SHP77 treated with DMSO at 0.1 percent for 48 hours (cell line): ENCODE results near the gene HIGD1C.
"Not testable (repeated sequence)": the region's sequence is repeated elsewhere in the genome, so short reads cannot be mapped to it uniquely, and the experiment has no call there.

ENCODE experiments used
- DNase-seq: peaks from one replicate; lab custom pipeline; 2025; lab: John Stamatoyannopoulos, UW

Gene HIGD1C

DNA sequence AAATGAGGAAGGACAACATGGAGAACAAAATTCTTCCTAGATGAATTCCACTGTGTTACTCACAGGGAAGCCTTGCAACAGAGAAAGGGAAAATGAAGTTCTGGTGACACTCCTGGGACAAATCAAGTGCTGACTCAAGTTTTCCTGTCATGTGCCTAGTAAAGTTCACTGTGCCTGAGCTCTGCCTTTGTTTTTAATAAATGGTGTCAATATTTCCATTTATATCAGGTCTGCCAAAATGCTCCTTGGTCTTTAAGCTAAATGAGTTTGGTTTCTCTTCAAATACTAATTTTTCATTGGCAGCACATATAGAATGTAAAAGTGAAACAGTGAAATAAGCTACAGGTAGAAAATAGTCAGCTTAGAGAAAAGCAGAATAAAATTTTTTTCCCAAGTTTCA lies 33.0 kb downstream of the HIGD1C start:
- no peak for DNase-seq

DNA sequence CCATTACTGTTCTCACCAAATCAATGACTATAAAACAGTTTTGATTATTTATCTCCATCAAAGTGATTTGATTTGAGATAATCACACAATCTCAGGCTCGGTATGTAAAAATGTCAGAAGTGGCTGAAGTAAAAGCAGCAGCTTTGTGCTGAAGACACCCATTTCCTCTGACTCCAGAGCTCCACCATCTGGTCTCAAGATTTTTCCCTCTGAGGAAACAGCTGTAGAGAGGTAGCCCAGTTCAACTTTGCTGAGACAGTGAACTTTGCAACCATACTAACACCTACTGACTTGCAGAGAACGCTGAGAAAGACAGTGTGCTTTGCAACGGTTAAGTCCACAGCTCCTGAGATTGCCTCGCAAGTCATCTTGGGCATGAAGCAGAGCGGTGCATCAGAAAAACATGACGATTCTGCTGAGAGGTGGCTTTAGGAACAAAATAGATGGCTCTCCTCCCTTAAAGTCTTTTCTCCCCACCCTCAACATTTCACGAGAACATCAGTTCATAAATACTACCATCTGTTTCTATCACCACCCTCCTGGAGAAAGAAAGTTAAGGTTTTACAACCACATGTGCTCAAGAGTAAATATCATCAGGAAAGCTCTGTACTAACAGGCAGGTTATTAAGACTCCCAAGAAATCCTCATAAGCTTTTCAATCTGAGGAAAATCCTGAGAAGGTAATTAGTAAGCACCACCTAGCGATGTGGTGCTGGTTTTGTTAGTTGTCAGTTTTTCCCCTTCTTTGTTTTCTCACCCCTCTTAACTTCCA lies 34.8 kb downstream of the HIGD1C start:
- DNase-seq, result no peak

DNA sequence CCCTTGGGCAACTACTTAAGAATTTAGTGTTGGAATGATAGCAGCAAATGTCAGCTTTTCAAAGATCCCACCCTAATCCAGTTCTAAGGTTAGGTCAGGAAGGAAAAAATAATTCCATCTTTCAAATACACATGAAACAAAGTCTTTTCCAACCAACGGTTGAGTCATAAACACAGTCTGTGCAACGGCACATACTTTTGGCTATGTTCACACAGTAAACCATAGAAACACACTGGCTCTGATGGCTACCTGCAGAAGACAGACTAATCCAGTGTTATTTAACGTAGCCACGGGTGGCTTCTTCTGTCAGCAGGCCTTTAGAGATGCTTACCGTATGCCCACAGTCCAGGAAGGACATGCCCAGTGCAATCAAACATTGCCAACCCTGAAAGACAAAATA lies 35.7 kb downstream of the HIGD1C start:
- DNase-seq, result no peak

DNA sequence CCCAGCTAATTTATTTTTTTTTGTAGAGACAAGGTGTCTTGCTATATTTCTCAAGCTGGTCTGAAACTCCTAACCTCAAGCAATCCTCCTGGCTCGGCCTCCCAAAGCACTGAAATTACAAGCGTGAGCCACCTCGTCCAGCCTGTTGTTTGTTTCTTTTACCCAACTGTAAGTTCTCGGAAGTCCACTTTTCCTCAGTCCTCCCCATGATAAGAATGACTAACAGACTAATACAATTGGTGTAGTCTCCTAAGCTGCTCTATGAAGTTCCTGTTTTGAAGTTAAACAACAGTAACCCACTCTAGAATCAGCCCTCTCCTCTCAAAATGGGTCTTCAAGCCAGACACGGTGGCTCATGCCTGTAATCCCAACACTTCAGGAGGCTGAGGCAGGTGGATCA lies 36.5 kb downstream of the HIGD1C start:
- no peak for DNase-seq

DNA sequence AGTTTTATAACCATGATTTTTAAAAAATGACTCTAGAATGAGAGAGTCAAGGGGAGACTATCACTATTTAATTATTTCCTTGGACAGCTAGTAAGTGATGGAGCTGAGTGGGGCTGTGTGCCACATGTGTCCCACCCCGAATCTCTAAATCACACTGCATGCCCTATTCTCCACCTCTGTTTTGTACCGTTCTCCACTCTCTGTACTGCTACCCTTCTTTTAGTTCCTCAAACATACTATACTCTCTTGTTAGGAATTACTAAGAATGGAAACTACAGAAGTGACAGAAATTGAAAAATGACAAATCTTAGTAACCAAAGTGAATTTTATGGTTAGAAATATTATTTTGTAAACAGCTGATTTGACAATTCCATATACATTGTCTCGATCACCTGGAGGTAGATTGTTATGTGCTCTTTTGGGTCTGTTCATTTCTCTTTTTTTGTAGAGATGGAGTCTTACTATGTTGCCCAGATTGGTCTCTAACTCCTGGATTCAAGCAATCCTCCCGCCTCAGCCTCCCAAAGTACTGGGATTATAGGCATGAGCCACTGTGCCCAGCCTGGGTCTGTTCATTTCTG lies 37.9 kb downstream of the HIGD1C start:
- DNase-seq, result no peak

DNA sequence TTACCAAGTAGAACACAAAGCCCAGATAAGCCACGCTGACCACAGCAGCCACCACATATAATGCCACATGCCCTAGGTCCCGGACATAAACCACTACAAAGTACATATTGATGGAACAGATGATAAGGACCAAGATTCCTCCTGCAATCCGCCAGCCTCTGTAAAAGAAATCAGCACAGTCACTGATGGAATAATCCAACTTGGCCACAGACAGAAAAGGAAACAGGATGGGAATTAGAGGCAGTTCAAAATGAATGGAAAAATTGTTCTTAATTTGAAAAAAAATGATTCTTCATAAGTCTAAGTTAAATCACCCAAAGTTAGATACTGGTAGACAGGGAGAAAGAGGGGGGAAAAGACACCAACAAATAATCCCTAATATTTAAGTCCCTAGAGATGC lies 38.4 kb downstream of the HIGD1C start:
- DNase-seq, result no peak

DNA sequence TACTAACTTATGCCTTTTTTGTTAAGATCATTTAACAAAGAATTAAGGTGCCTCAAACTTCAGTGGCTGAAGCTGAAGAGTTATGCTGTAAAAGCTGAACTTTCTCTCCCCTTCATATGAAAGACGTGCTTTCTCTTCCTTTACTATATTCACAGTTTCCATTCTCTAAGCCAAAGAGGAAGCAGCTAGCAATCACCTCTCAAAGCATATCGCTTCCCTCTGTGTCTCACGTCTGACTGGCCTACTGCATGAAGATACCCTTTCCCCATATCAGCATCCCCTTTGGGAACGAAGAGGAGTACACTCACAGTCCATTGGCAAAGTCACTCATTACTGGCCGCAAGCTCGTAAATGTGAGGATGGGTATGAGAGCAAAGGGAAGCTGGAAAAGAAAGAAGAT lies 38.9 kb downstream of the HIGD1C start:
- DNase-seq, result no peak

DNA sequence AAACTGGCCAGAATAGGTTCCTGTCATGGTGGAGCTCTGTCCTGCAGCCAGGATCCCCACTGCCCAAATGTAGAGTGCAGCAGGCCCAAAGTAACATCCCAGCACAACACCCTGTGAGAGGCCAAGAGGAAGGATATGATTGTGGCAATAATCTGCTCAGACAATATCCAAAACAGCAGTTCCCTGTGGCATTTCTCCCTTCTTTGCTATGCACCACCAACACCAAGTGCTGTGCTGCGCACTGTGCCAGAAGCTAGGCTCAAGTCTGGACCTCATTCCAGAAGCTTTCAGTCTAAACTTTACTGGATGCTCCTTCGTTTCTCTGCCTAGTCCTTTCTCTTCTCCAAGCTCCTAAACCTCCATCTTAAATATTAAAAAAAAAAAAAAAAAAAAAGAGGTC lies 40.5 kb downstream of the HIGD1C start:
- no peak for DNase-seq

DNA sequence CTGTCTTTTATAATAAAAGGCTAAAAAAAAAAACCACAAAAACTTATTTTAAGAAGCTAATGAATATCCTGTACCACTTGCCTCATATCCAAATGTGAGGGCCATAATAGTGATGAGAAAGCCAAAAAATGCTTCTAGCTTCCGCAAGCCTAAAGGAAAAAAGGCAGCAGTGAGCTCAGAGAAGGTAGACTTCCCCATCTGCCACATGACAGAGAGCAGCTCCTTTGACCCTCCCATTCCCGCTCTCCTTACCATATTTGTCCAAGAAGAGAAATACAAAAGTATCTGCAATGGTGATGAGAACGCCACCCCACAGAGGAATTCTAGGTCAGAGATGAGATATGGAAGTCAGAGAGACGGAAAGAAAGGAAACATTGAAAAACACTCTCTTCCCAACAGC lies 46.7 kb downstream of the HIGD1C start:
- no peak for DNase-seq

DNA sequence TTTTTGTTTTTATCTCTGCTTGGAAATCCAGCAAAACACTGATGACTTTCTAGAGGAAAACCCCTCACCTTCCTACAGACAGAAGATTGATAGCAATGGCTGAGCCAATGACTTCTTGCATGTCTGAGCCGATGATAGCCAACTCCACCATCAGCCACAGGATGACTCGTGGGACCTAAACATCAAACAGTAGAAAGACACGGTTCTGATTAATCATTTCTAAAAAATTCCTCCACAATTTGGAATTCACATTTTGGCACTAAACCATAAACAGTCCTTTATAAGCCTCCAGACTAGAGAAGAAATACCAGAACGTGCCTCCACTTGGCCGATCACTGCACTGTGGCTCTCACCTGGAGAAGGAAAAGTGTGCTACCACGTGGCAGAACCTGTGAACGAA lies 47.9 kb downstream of the HIGD1C start:
- DNase-seq, result no peak

DNA sequence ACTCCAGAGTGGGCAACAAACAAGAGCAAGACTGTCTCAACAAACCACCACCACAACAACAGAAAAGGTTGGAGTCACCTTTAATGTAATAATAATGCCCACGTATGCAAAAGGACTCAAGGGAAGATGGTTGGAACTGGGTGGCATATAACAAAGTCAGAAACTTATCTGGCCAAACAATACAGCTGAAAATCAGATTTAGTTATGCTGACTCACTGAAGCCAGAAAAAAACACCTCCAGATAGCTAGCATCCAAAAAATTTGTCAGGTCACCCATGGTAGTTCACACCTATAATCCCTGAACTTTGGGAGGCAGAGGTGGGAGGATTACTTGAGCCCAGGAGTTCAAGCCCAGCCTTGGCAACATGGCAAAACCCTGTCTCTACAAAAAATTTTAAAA lies 49.5 kb downstream of the HIGD1C start:
- no peak for DNase-seq

DNA sequence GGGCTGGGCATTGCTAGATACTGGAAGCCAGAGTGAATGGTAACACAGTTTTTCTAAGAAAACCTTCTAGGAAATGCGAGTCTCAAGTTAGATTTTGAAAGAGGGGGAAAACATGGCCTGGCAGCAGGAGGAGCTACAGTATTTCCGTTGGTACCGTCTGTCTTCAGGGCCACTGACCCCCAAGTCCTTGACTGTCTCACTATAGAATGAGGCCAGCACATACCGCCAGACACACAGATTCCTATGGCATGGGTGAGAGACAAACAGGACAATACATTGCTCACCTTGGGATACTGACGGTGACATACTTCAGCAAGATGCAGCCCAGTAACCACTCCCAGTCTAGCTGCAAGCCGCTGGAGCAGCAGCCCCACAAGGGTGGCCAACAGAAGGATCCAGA lies 52.2 kb downstream of the HIGD1C start:
- DNase-seq, result no peak

DNA sequence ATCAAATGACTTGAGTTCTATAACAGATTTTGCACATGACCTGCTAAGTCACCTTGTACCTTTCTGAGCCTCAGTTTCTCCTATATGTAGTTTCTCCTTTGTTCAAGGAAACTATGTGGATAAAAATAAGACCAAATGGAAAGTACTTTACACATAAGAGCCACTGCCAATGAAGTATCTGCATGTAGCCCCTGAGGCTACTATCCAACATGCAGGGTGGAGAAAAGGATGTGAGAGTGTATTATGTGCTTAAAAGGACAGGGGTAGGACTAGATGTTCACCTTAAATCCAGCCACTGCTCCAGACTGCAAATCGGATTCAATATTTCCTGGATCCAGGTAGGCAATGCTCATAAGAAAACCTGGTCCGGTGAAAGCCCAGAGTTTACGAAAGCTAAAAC lies 52.7 kb downstream of the HIGD1C start:
- DNase-seq, result no peak

DNA sequence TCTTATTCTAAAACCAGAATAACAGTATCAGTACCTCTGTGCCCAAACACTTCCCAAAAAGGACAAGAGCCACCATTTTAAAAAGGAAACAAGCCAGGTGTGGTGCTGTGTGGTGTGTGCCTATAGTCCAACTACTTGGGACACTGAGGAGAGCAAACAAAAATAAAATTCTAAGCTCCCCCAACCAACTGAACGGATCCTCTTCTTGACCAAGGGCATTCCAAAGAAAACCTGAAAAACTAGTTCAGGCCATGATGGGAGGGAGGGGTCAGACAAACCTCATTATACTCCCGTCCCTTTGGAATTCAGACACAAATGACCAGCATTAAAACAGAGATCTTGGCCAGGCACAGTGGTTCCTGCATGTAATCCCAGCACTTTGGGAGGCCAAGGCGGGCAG lies 53.3 kb downstream of the HIGD1C start:
- no peak for DNase-seq

DNA sequence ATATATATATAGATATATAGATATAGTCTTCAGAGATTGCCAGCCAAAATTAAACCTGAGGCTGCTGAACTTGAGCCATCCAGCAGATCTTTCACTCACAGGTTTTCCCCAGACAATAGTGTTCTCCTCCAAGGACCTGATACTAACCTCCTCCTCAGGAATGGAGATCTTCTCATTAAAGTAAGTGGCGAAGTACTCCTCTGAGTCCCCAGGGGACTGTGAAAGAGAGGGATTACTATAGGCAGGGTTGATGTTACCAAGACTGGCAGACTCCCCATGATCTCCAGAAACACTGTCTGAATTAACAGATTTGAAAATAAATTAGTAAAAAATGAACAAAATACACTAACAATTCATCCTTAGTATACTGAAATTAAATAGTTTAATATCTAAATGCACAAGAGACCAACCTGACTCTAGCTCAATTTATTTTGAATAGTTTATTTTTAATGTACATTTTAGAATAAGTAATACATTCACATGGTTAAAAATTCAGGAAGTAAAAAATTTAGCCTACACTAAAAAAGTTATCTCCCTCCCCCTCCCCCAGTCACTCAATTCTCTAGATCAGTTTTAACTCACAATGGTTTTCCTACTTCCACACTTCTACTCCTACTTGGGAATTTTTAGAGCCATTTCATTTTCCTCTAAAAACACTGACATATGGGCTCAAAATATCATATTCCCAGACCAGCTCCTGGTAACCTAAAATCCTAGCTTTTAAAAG lies 56.1 kb downstream of the HIGD1C start:
- DNase-seq, result no peak

DNA sequence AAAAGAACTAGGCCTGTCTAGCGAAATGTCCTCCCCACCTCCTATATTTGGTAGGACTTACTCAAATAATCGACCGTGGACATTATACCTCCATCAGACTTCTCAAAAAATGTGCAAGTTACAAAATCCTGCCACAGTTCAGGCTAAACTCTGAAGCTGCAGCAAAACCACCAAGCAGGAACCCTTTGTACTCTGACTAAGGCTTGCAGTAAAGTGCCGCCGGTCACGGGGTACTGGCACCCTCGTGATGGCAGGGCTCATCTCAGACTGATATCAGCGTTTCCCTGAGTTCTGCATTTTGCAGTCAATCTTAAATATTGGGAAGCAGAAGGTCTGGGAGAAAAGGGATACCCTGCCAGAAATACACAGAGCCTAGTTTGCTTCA lies 56.7 kb downstream of the HIGD1C start:
- DNase-seq, result no peak

DNA sequence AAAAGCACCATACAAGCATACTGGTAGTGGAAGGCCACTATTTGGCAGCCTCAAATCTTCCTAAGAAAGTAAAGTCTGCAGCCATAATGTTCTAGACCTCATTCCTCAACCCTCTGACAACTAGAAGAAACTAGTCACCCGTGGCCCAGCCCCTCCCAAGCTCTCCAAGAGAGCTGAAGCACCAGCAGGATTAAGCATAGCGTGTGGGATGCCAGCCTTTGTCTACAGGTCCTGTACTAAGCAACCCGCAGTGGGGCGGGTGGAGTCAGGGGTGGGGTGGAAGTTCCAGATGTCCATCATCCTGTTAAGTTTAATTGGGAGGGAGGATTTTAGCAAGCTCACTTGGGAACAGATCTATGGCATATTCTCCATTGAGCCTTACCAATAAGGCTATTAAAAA lies 59.6 kb downstream of the HIGD1C start:
- DNase-seq, result no peak

DNA sequence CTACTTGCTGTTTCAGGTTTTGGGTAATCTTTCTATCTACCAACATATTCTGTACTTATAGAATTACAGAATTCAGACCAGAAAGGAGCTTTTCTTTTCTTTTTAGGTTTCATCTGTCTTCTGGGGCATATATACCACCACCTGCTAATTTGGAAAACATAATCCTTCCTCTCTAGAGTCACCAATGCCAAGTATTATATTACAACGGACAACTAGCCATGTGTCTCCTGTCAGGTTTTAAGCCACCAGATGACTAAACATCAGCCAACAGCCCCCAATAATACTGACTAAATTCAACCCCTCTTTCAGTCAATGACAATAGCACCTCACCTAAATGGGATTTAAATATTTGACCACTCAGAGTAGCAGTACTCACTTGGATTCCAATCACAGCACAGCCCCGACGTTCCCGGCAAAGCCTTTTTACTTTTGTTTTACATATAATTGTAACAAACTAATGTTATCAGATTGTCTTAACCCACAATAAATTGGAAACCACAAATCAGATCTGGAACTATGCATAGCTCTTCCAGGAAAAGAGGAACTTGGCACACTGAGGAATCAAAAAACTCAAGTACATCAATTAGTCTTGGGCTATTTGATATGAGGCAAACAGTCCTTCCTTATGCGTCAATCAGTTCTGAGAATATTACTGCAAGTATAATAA lies 60.4 kb downstream of the HIGD1C start:
- no peak for DNase-seq

DNA sequence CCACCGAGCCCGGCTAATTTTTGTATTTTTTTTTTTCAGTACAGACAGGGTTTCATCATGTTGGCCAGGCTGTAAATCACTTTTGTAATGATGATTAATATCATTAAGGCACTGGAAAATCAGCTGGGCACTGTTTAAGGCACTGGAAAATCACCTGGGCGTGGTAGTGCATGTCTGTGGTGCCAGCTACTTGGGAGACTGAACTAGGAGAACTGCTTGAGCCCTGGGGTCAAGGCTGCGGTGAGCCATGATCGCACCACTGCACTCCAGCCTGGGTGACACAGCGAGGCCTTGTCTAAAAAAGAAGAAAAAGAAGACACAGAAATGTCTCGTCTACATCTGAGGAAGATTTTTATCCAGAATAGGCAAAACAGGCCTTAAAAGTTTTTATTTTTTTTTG lies 61.1 kb downstream of the HIGD1C start:
- no peak for DNase-seq

DNA sequence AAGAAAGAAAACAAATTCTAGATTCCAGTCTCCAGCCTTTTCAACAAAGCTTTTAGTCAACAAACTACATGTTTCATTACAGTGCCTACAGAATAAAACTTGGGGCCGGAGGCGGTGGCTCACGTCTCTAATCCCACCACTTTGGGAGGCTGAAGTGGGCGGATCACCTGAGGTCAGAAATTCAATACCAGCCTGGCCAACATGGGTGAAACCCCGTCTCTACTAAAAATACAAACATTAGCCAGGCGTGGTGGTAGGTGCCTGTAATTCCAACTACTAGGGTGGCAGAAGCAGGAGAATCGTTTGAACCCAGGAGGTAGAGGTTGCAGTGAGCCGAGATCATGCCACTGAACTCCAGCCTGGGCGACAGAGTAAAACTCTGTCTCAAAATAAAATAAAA lies 62.1 kb downstream of the HIGD1C start:
- DNase-seq, result not testable (repeated sequence)

DNA sequence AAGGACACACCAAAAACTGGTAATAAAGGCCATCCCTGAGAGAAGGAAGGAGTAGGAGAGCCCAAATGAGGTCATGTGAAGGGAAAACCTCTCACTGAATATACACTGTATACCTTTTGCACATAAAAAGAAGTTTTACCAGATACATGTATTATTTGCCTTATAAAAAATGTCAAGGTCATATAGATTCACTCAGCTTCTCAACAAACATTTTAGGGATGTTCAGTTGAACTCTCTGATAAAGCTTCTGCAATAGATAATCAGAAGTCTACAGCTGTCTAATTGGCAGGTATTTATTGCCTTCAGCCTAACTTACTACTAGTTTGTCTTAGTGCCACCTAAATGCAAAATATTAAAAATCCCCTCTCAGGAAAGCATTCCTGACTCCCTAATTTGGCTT lies 65.1 kb downstream of the HIGD1C start:
- DNase-seq, result no peak

DNA sequence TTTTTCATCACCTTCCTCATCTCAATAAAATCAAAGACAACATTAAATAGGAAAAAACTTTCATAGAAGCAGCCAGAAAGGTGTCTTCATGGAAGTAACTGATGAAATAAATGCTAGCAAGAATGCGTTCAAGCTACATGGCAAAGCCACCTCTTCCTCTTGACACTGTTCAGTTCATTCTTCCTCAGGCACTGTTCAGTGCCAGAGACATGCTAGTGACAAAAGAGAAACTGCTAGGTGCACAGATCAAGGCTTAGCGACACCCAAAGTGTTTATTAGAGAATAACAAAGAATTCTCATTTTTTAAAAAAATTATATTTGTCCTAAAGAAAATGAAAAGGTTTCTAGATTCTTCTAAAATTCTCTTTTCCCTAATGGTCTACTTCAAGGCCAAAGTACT lies 66.6 kb downstream of the HIGD1C start:
- DNase-seq, result no peak

DNA sequence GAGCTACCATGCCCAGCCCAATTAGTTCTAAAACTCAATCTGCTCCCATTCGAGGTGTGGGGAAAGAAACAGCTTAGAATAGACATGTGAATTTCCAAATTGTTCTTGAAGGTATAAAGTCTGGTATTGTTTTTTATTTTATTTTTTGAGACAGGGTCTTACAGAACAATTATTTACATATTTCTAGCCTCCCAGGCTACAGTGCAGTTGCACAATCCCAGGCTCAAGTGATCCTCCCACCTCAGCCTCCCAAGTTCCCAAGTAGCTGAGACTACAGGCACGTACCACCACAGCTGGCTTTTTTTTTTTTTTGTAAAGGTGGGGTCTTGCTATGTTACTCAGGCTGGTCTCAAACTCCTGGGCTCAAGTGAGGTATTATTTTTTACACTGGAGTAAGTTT lies 67.6 kb downstream of the HIGD1C start:
- DNase-seq, result no peak
